ENCODE data around the gene ZNF70. TPM values are rescaled to one million over a fixed set of nuclear protein-coding genes. Genes with fewer than 3 reads are reported as not detected.

The ZNF70 gene
- total and polyA plus RNA-seq, 12 donors: 0.94 to 6.1 (median 4.6) TPM

DNA sequence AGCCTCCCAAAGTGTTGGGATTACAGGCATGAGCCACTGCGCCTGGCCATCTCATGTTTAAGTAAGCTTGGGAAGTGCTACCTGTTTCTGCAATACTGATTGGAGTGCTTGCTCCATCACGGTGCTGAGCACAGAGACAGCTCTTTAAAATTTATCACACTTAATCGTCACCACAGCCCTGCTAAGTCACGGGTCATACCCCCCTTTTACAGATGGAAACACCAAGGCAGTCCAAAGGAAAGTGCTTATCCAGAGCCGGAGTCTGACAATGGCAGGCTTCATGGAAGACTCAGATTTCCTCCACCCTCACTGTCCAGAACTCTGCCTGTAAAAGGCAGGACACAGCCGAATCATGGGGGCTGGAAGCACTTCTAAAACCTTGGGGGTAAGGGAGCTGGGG is 9.1 kb upstream of the ZNF70 start:
- no peaks in the 10 kb centered on the region for H3K36me3 ChIP-seq (replicated peaks in 1 of 2)
- TF ChIP-seq POLR2A (IDR thresholded peaks at IDR 0.05): no peak
- TF ChIP-seq, protein P1, sequence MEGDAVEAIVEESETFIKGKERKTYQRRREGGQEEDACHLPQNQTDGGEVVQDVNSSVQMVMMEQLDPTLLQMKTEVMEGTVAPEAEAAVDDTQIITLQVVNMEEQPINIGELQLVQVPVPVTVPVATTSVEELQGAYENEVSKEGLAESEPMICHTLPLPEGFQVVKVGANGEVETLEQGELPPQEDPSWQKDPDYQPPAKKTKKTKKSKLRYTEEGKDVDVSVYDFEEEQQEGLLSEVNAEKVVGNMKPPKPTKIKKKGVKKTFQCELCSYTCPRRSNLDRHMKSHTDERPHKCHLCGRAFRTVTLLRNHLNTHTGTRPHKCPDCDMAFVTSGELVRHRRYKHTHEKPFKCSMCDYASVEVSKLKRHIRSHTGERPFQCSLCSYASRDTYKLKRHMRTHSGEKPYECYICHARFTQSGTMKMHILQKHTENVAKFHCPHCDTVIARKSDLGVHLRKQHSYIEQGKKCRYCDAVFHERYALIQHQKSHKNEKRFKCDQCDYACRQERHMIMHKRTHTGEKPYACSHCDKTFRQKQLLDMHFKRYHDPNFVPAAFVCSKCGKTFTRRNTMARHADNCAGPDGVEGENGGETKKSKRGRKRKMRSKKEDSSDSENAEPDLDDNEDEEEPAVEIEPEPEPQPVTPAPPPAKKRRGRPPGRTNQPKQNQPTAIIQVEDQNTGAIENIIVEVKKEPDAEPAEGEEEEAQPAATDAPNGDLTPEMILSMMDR (IDR thresholded peaks at IDR 0.05): no peak
- H3K4me3 ChIP-seq: no peak overlapping the region
- no peak for DNase-seq
- peaks cover 0 to 14% of the 10 kb centered on the region in 2 donors for H3K4me1 ChIP-seq (replicated peaks in 1 of 2)
- intact Hi-C loops (cut with DNase I): loop anchor here in 1 of 2 donors (10.0 kb wide), 1 partner anchor 135 kb away; no protein-coding TSS in a partner anchor
- H3K27ac ChIP-seq: no peak overlapping the region
- H3K9me3 ChIP-seq (replicated peaks in 1 of 3): no peaks in the 10 kb centered on the region
- WGBS, 4 donors: 82 to 97% (median 89%) methylated on average over 6 of the region's 6 CpGs
- no peaks in the 10 kb centered on the region for H3K27me3 ChIP-seq

DNA sequence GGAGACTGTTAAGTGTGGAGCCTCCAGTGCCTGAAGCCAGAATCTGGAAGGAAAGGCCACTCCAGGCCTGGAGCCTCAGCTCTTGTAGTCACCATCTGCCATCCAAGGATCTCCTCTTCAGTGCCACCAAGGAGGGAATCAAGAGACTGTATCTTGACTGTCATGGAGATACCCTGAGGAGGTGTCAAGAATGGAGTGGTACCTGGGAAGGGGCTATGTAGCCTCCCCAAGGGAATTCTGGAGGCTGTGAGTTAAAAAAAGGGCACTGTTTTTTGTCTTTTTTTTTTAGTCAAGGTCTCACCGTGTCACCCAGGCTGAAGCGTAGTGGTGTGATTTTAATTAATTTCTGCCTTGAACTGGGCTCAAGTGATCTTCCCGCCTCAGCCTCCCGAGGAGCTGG is 8.7 kb upstream of the ZNF70 start:
- Histone ChIP-seq H3K4me1 (replicated peaks in 1 of 2) (peaks cover 0 to 14% of the 10 kb centered on the region in 2 donors), H3K27ac (no peak overlapping the region), H3K27me3 (no peaks in the 10 kb centered on the region), H3K4me3 (no peak overlapping the region), H3K36me3 (replicated peaks in 1 of 2) (no peaks in the 10 kb centered on the region), H3K9me3 (replicated peaks in 1 of 3) (no peaks in the 10 kb centered on the region)
- TF ChIP-seq, protein P1 (IDR thresholded peaks at IDR 0.05): no peak
- intact Hi-C loops (cut with DNase I): no loop called here
- 70 to 83% (median 74%) methylated on average over 4 of the region's 4 CpGs for WGBS, 4 donors
- DNase-seq: no peak

DNA sequence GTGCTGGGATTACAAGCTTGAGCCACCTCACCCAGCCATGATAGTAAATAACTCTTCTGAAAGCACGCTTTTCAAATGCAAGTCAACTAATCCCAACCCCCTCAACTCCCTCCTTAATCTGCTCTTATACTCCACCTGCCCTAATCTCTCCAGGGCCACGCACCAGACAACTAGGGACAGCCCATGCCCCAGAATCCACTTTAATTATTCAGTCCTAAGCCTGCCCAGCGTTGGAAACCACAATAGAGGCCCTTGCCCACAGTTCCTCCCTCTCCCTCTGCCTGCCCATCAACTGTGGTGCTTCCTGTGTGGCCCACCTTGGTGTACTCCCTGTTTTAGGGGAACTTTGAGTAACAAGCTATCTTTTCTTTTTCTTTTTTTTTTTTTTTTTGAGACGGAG is 6.0 kb upstream of the ZNF70 start:
- intact Hi-C loops (cut with DNase I): no loop called here
- H3K9me3 ChIP-seq (replicated peaks in 1 of 3): no peaks in the 10 kb centered on the region
- no peaks in the 10 kb centered on the region for H3K36me3 ChIP-seq (replicated peaks in 1 of 2)
- H3K4me1 ChIP-seq (replicated peaks in 1 of 2): peaks cover 0 to 2% of the 10 kb centered on the region in 2 donors
- H3K27me3 ChIP-seq: no peaks in the 10 kb centered on the region
- H3K4me3 ChIP-seq: no peak overlapping the region
- DNase-seq: no peak
- WGBS, 4 donors: 49 to 82% (median 65%) methylated on average over 4 of the region's 4 CpGs
- no peak overlapping the region for H3K27ac ChIP-seq
- TF ChIP-seq, protein P1 (IDR thresholded peaks at IDR 0.05): no peak
- TF ChIP-seq POLR2A (IDR thresholded peaks at IDR 0.05): no peak

DNA sequence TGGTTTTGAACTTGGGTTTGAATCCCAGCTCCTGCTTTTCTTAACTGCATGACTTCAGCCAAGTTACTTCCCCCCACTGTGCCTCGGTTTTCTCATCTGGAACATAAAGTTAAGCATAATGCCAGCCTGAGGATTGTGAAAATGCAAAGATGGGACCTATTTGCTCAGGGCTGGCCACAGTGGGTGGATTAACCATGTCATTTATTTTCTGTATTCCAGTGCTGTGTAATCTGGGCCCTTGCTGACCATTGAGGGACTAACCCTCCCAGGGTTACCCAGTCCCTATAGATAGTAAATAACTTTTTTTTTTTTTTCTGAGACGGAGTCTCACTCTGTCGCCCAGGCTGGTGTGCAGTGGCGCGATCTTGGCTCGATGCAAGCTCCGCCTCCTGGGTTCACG is 4.8 kb upstream of the ZNF70 start:
- no peaks in the 10 kb centered on the region for H3K27me3 ChIP-seq
- no peak overlapping the region for H3K4me3 ChIP-seq
- peaks cover 0 to 7% of the 10 kb centered on the region in 2 donors for H3K4me1 ChIP-seq (replicated peaks in 1 of 2)
- no peak for DNase-seq
- intact Hi-C loops (cut with DNase I): no loop called here
- WGBS, 4 donors: 81 to 91% (median 89%) methylated on average over 6 to 8 of the region's 8 CpGs
- no peak for TF ChIP-seq POLR2A (IDR thresholded peaks at IDR 0.05)
- TF ChIP-seq, protein P1 (IDR thresholded peaks at IDR 0.05): no peak
- no peaks in the 10 kb centered on the region for H3K9me3 ChIP-seq (replicated peaks in 1 of 3)
- H3K27ac ChIP-seq: no peak overlapping the region
- no peaks in the 10 kb centered on the region for H3K36me3 ChIP-seq (replicated peaks in 1 of 2)

Data from adrenal gland (tissue), 12 donors.